ENCODE measurements around the gene C1orf94. TPM values are rescaled to one million over a fixed set of nuclear protein-coding genes. Genes with fewer than 3 reads are reported as not detected.
"Not testable (repeated sequence)": the region's sequence is repeated elsewhere in the genome, so short reads cannot be mapped to it uniquely, and the experiment has no call there.

C1orf94 gene
- total RNA-seq, 1 experiment from 2014 or later, result 0.39 TPM

- Histone ChIP-seq H3K36me3 (no peaks in the 10 kb centered on the region), H3K27ac (no peak overlapping the region), H3K9me3 (replicated peaks) (no peaks in the 10 kb centered on the region), H3K4me3 (no peak overlapping the region), H3K4me1 (replicated peaks) (no peaks in the 10 kb centered on the region), H3K27me3 (replicated peaks) (0 out of 2 replicates have a peak, but pooled peaks cover 4% of the 10 kb centered on the region)
- no peak for DNase-seq (ENCODE audit: low read depth in 1 of 2, low spot score in 2 of 2)
These were observed 1.4 kb downstream of the C1orf94 start for GRCh38 chr1:34178072-34178471.

GRCh38 chr1:34183381-34183780, 6.7 kb downstream of the C1orf94 start:
- H3K4me1 ChIP-seq (replicated peaks); H3K4me3 ChIP-seq; DNase-seq (ENCODE audit: low read depth in 1 of 2, low spot score in 2 of 2); H3K9me3 ChIP-seq (replicated peaks); H3K27ac ChIP-seq; H3K27me3 ChIP-seq (replicated peaks); H3K36me3 ChIP-seq: not testable (repeated sequence)

- Histone ChIP-seq H3K27me3 (replicated peaks) (no peaks in the 10 kb centered on the region), H3K4me3 (no peak overlapping the region), H3K36me3 (no peaks in the 10 kb centered on the region), H3K27ac (no peak overlapping the region), H3K9me3 (replicated peaks) (no peaks in the 10 kb centered on the region), H3K4me1 (replicated peaks) (no peaks in the 10 kb centered on the region)
- DNase-seq (ENCODE audit: low read depth in 1 of 2, low spot score in 2 of 2), result no peak
These were observed 10.2 kb downstream of the C1orf94 start for GRCh38 chr1:34186741-34187494.

- H3K36me3 ChIP-seq, result no peaks in the 10 kb centered on the region
- H3K27ac ChIP-seq, result no peak overlapping the region
- H3K4me3 ChIP-seq, result no peak overlapping the region
- DNase-seq (ENCODE audit: low read depth in 1 of 2, low spot score in 2 of 2), result no peak
- H3K9me3 ChIP-seq (replicated peaks), result no peaks in the 10 kb centered on the region
- no peaks in the 10 kb centered on the region for H3K27me3 ChIP-seq (replicated peaks)
- H3K4me1 ChIP-seq (replicated peaks), result no peaks in the 10 kb centered on the region
These were observed 11.7 kb downstream of the C1orf94 start for GRCh38 chr1:34188418-34188817.

GRCh38 chr1:34188985-34189384, 12.3 kb downstream of the C1orf94 start:
- DNase-seq (ENCODE audit: low read depth in 1 of 2, low spot score in 2 of 2), result no peak
- no peaks in the 10 kb centered on the region for H3K4me1 ChIP-seq (replicated peaks)
- H3K36me3 ChIP-seq, result no peaks in the 10 kb centered on the region
- H3K4me3 ChIP-seq, result no peak overlapping the region
- H3K27ac ChIP-seq, result no peak overlapping the region
- H3K9me3 ChIP-seq (replicated peaks), result no peaks in the 10 kb centered on the region
- no peaks in the 10 kb centered on the region for H3K27me3 ChIP-seq (replicated peaks)

- no peak for DNase-seq (ENCODE audit: low read depth in 1 of 2, low spot score in 2 of 2)
- H3K4me3 ChIP-seq, result no peak overlapping the region
- no peaks in the 10 kb centered on the region for H3K9me3 ChIP-seq (replicated peaks)
- H3K36me3 ChIP-seq, result no peaks in the 10 kb centered on the region
- H3K27ac ChIP-seq, result no peak overlapping the region
- no peaks in the 10 kb centered on the region for H3K27me3 ChIP-seq (replicated peaks)
- H3K4me1 ChIP-seq (replicated peaks), result no peaks in the 10 kb centered on the region
These were observed 14.0 kb downstream of the C1orf94 start for GRCh38 chr1:34190692-34191091.

- no peak overlapping the region for H3K4me3 ChIP-seq
- no peaks in the 10 kb centered on the region for H3K36me3 ChIP-seq
- DNase-seq (ENCODE audit: low read depth in 1 of 2, low spot score in 2 of 2), result no peak
- H3K9me3 ChIP-seq (replicated peaks), result no peaks in the 10 kb centered on the region
- no peaks in the 10 kb centered on the region for H3K4me1 ChIP-seq (replicated peaks)
- no peaks in the 10 kb centered on the region for H3K27me3 ChIP-seq (replicated peaks)
- no peak overlapping the region for H3K27ac ChIP-seq
These were observed 15.9 kb downstream of the C1orf94 start for GRCh38 chr1:34192621-34193020.

GRCh38 chr1:34199927-34200326, 23.2 kb downstream of the C1orf94 start:
- Histone ChIP-seq H3K27ac (no peak overlapping the region), H3K4me3 (no peak overlapping the region), H3K9me3 (replicated peaks) (no peaks in the 10 kb centered on the region), H3K36me3 (no peaks in the 10 kb centered on the region), H3K27me3 (replicated peaks) (no peaks in the 10 kb centered on the region), H3K4me1 (replicated peaks) (peaks cover 5% of the 10 kb centered on the region; the same call in 1 of the 2 replicates)
- DNase-seq (ENCODE audit: low read depth in 1 of 2, low spot score in 2 of 2), result peak in 1 of 2 experiments; percentile 14

- no peaks in the 10 kb centered on the region for H3K9me3 ChIP-seq (replicated peaks)
- no peaks in the 10 kb centered on the region for H3K27me3 ChIP-seq (replicated peaks)
- H3K27ac ChIP-seq, result no peak overlapping the region
- H3K4me1 ChIP-seq (replicated peaks), result no peaks in the 10 kb centered on the region
- H3K4me3 ChIP-seq, result no peak overlapping the region
- DNase-seq (ENCODE audit: low read depth in 1 of 2, low spot score in 2 of 2), result no peak
- H3K36me3 ChIP-seq, result no peaks in the 10 kb centered on the region
These were observed 36.0 kb downstream of the C1orf94 start for GRCh38 chr1:34212673-34213072.

- H3K4me3 ChIP-seq, result no peak overlapping the region
- DNase-seq (ENCODE audit: low read depth in 1 of 2, low spot score in 2 of 2), result no peak
- H3K9me3 ChIP-seq (replicated peaks), result no peaks in the 10 kb centered on the region
- H3K36me3 ChIP-seq, result no peaks in the 10 kb centered on the region
- H3K4me1 ChIP-seq (replicated peaks), result no peaks in the 10 kb centered on the region
- no peaks in the 10 kb centered on the region for H3K27me3 ChIP-seq (replicated peaks)
- no peak overlapping the region for H3K27ac ChIP-seq
These were observed 37.2 kb downstream of the C1orf94 start for GRCh38 chr1:34213956-34214355.

GRCh38 chr1:34231441-34231840, 54.7 kb downstream of the C1orf94 start:
- DNase-seq (ENCODE audit: low read depth in 1 of 2, low spot score in 2 of 2), result no peak
- H3K9me3 ChIP-seq (replicated peaks), result no peaks in the 10 kb centered on the region
- H3K36me3 ChIP-seq, result no peaks in the 10 kb centered on the region
- no peak overlapping the region for H3K4me3 ChIP-seq
- H3K27ac ChIP-seq, result no peak overlapping the region
- no peaks in the 10 kb centered on the region for H3K27me3 ChIP-seq (replicated peaks)
- H3K4me1 ChIP-seq (replicated peaks), result no peaks in the 10 kb centered on the region

GRCh38 chr1:34235594-34235993, 58.9 kb downstream of the C1orf94 start:
- H3K4me3 ChIP-seq, result no peak overlapping the region
- no peaks in the 10 kb centered on the region for H3K27me3 ChIP-seq (replicated peaks)
- no peaks in the 10 kb centered on the region for H3K36me3 ChIP-seq
- DNase-seq (ENCODE audit: low read depth in 1 of 2, low spot score in 2 of 2), result no peak
- H3K4me1 ChIP-seq (replicated peaks), result no peaks in the 10 kb centered on the region
- no peak overlapping the region for H3K27ac ChIP-seq
- no peaks in the 10 kb centered on the region for H3K9me3 ChIP-seq (replicated peaks)

- H3K36me3 ChIP-seq, result no peaks in the 10 kb centered on the region
- no peak for DNase-seq (ENCODE audit: low read depth in 1 of 2, low spot score in 2 of 2)
- no peaks in the 10 kb centered on the region for H3K9me3 ChIP-seq (replicated peaks)
- no peak overlapping the region for H3K4me3 ChIP-seq
- no peaks in the 10 kb centered on the region for H3K27me3 ChIP-seq (replicated peaks)
- no peak overlapping the region for H3K27ac ChIP-seq
- H3K4me1 ChIP-seq (replicated peaks), result no peaks in the 10 kb centered on the region
These were observed 59.4 kb downstream of the C1orf94 start for GRCh38 chr1:34236089-34236488.

- Histone ChIP-seq H3K36me3 (no peaks in the 10 kb centered on the region), H3K9me3 (replicated peaks) (no peaks in the 10 kb centered on the region), H3K4me1 (replicated peaks) (no peaks in the 10 kb centered on the region), H3K27ac (no peak overlapping the region), H3K4me3 (no peak overlapping the region), H3K27me3 (replicated peaks) (0 out of 2 replicates have a peak, but pooled peaks cover 2% of the 10 kb centered on the region)
- no peak for DNase-seq (ENCODE audit: low read depth in 1 of 2, low spot score in 2 of 2)
These were observed 60.6 kb downstream of the C1orf94 start for GRCh38 chr1:34237151-34237815.

Data from SJSA1 (cell line).